Measurements from ENCODE around the gene LTO1. TPM values are rescaled to one million over a fixed set of nuclear protein-coding genes. Genes with fewer than 3 reads are reported as not detected.
"Not testable (repeated sequence)": the region's sequence is repeated elsewhere in the genome, so short reads cannot be mapped to it uniquely, and the experiment has no call there.

Gene LTO1
- total and polyA plus RNA-seq, 2 of the 13 experiments (the other 11 are each of a cell fraction or from before 2014, with no cell fraction given): 11.8 to 15.0 TPM

- peak overlapping the region; percentile 54 for H3K27ac ChIP-seq (ENCODE audit: extremely low read length, insufficient read depth, low read length)
- FAIRE-seq (peak; percentile 81), DNase-seq (ENCODE audit: low spot score) (peak; percentile 77), ATAC-seq (peak; percentile 42)
- CTCF ChIA-PET (ENCODE audit: low intra/inter-chr PET ratio, low total read pairs): interaction anchor here (3.1 kb wide), 1 partner anchor 113 kb away, joined by 18 read pairs; no protein-coding TSS in a partner anchor
- not testable (repeated sequence) for H3K79me2 ChIP-seq (ENCODE audit: insufficient read depth, low read length); BruUV-seq (replicated peaks); H3K27me3 ChIP-seq (ENCODE audit: control insufficient read depth in 1 of 2, insufficient read depth in 2 of 2, low read length in 2 of 2); H3K9ac ChIP-seq (ENCODE audit: insufficient read depth, low read depth, low read length); H4K20me1 ChIP-seq (ENCODE audit: insufficient read depth, low read length); H2AFZ ChIP-seq (ENCODE audit: low read length); H3K36me3 ChIP-seq (replicated peaks in 1 of 2; ENCODE audit: control insufficient read depth in 1 of 2, insufficient read depth in 2 of 2, low read length in 2 of 2); H3K4me3 ChIP-seq (replicated peaks in 1 of 3; ENCODE audit: insufficient read depth in 1 of 3, low read depth in 2 of 3, low read length in 3 of 3); H3K9me3 ChIP-seq (ENCODE audit: low read length); TF ChIP-seq SOX6 (IDR thresholded peaks at IDR 0.05)
- POLR2A ChIA-PET: interaction anchor here (0.7 to 1.0 kb wide), 2 partner anchors 11 to 21 kb away, joined by 4 read pairs; no protein-coding TSS in a partner anchor
- peaks cover 56% of the 10 kb centered on the region for H3K4me1 ChIP-seq (ENCODE audit: insufficient read depth, low read length)
- H3K4me2 ChIP-seq (ENCODE audit: low read depth, low read length): 0 out of 2 replicates have a peak overlapping the region, but pooled peaks have one; percentile 3
- intact Hi-C loops (cut with micrococcal nuclease; ENCODE audit: unreplicated experiment): loop anchor here (2.0 to 5.0 kb wide), 2 partner anchors 21 to 154 kb away; no protein-coding TSS in a partner anchor
- 8% methylated on average over 5 of the region's 5 CpGs for WGBS (ENCODE audit: low lambda C conversion rate)
- in situ Hi-C loops (cut with HindIII; ENCODE audit: extremely low pct_ligation_motif_present, low pct_unique_long_range_greater_than_20kb): loop anchor here (5.0 kb wide), 2 partner anchors 114 to 199 kb away; no protein-coding TSS in a partner anchor
- TF ChIP-seq SOX6 (CRISPR knock-in tag; IDR thresholded peaks at IDR 0.05) (peak; percentile 86), ZNF331 (CRISPR knock-in tag; IDR thresholded peaks at IDR 0.05) (peak; percentile 70; the same call in 1 of the 2 replicates), ARID5B (CRISPR knock-in tag; IDR thresholded peaks at IDR 0.05) (peak; percentile 74), ZBTB10 (CRISPR knock-in tag; IDR thresholded peaks at IDR 0.05; ENCODE audit: borderline replicate concordance) (0 out of 2 replicates have a peak, but pooled peaks have one; percentile 47), TFDP1 (CRISPR knock-in tag; IDR thresholded peaks at IDR 0.05; ENCODE audit: borderline replicate concordance) (peak; percentile 16; the same call in 1 of the 2 replicates), MYPOP (CRISPR knock-in tag; IDR thresholded peaks at IDR 0.05) (peak; percentile 46; the same call in 1 of the 2 replicates), MAFF (IDR thresholded peaks at IDR 0.05; ENCODE audit: low read depth, low read length) (peak; percentile 96), MAFG (CRISPR knock-in tag; IDR thresholded peaks at IDR 0.05) (peak; percentile 95), BCL6 (CRISPR knock-in tag; IDR thresholded peaks at IDR 0.05) (peak; percentile 46; the same call in 1 of the 2 replicates), NR2F6 (IDR thresholded peaks at IDR 0.05) (peak; percentile 49; the same call in 1 of the 2 replicates), NR2F6 (CRISPR knock-in tag; IDR thresholded peaks at IDR 0.05) (0 out of 2 replicates have a peak, but pooled peaks have one; percentile 31), IKZF5 (CRISPR knock-in tag; IDR thresholded peaks at IDR 0.05) (0 out of 2 replicates have a peak, but pooled peaks have one; percentile 38)
These were observed 13.0 kb upstream of the LTO1 start for GRCh38 chr11:69687969-69688771.

Measured in HepG2 (cell line).